ELR (cell line): ENCODE measurements around the gene IL1R2.
A peak's percentile ranks its signal among the peaks of the same experiment; 100 is the strongest.
"Not testable (repeated sequence)": the region's sequence is repeated elsewhere in the genome, so short reads cannot be mapped to it uniquely, and the experiment has no call there.

Source experiments
- DNase-seq: peaks from one replicate; pipeline ENCODE4 v3.0.0-alpha.2; 2015; ENCODE audit warnings: low read depth

IL1R2 gene

GRCh38 chr2:102061962-102062795, 70.4 kb downstream of the IL1R2 start:
- DNase-seq, result peak; percentile 71

DNA sequence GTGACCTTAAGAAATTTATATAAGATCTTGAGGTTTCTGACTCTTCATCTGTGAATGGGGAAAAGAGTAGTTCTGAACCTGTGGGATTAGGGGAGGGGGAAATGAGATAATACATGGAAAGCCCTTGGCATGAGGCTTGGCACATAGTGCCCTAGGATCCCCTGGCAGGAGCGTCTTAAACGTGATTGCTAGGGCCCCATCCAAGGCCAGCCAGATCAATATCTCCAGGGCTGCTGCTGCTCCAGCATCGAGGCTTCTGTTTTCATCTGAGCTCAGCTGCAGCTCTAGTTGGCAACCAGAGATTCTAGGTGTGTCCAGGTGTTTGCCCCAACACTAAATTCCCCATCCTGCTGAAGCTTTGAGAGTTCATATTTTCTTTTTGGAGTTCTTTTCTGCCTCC, 71.0 kb downstream of the IL1R2 start:
- DNase-seq, result no peak

GRCh38 chr2:102063487-102063911, 71.7 kb downstream of the IL1R2 start:
- peak; percentile 54 for DNase-seq

- DNase-seq, result peak; percentile 99
Measured at GRCh38 chr2:102063941-102064678, 72.3 kb downstream of the IL1R2 start.

- peak; percentile 46 for DNase-seq
Measured at GRCh38 chr2:102064679-102065674, 73.2 kb downstream of the IL1R2 start.

DNA sequence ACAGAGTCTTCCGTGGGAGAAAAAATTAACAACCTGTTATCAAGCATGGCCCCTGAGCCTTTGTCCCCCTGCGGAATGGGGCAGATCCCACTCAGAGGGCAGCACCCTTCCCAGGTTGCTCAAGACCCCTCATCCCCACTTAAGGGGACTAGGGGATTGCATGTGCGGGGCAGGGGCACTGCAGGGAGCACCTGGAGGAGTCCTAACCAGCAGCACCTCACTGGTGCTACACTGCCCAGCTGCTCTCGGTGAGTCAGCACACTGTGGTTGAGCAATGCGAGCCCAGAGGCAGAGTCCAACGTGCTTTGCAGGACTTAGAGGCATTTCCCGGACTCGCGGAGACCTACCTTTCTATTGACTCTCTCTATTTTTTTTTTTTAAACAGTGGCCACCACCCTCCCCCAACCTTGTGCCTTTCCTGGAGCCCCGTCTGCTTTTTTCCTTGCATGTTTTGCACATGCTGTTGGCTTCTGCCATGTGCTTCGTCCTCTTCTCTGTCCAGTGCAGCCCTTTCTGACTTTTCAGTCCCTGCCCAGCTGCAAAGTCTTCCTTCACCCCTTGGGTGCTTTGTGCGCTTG, 74.0 kb downstream of the IL1R2 start:
- peak; percentile 89 for DNase-seq

GRCh38 chr2:102066554-102066953, 74.8 kb downstream of the IL1R2 start:
- DNase-seq, result no peak

DNA sequence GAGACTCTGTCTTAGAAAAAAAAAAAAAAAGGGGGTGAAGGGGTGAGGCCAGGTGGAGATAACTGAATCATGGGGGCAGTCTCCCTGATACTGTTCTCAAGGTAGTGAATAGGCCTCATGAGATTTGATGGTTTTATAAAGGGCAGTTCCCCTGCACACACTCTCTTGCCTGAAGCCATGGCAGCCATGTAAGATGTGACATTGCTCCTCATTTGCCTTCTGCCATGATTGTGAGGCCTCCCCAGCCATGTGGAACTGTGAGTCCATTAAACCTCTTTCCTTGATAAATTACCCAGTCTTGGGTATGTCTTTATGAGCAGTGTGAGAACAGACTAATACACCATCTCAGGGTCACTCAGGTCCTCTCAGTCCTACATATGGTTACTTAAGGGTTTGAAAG, 76.4 kb downstream of the IL1R2 start:
- not testable (repeated sequence) for DNase-seq

DNA sequence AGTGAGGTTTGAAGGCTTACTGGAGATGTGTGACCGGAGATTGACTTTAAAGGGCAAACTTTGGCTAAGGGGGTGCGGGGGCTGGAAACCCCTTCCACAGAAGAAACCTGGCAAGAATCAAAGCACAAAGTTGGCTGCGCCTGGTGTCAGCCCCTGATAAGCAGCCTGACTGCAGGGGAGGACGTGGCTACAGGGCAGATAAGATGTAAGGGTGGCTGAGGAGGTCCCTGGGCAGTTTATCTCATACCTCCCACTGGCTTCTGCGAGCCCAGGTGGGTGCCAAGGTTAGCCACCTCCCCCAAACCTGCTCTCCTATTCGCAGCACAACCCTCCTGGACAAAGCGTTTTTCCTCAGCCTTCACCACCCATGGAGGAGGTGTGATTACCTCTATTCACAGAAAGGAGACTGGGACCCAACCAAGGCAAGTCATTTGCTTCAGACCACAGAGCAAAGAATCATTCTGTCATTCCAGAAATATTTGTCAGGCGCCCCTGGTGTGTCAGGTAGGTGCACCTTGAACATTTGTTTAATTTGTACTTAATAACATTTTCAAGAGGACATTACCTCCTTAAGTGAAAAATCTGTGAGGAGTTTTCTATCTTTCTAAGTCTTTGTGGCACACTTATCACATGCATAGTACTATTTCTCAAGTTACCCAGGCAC, 77.7 kb downstream of the IL1R2 start:
- no peak for DNase-seq

- DNase-seq, result peak; percentile 63
Measured at GRCh38 chr2:102070058-102070642, 78.4 kb downstream of the IL1R2 start.

DNA sequence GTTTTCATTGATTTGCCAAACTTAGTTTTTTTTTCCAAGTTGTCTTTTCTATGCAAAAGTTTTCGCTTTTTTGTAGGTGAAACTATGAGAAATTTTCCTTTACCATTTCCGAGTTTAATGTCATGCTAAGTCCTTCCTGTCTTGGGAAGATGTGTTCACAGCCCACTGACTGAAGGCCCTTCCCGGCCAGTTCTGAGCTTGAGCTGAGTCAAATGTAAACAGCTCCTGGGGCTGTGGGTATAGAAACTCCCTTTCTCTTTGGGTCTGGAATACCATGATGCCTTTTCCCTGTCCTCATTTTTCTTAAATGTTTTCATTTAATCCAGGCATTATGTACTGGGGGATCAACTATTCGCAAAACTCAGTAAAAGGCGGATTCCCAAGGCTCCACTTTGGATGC, 81.0 kb downstream of the IL1R2 start:
- DNase-seq, result peak; percentile 77

- DNase-seq, result no peak
Measured at GRCh38 chr2:102073168-102073724, 81.5 kb downstream of the IL1R2 start.

DNA sequence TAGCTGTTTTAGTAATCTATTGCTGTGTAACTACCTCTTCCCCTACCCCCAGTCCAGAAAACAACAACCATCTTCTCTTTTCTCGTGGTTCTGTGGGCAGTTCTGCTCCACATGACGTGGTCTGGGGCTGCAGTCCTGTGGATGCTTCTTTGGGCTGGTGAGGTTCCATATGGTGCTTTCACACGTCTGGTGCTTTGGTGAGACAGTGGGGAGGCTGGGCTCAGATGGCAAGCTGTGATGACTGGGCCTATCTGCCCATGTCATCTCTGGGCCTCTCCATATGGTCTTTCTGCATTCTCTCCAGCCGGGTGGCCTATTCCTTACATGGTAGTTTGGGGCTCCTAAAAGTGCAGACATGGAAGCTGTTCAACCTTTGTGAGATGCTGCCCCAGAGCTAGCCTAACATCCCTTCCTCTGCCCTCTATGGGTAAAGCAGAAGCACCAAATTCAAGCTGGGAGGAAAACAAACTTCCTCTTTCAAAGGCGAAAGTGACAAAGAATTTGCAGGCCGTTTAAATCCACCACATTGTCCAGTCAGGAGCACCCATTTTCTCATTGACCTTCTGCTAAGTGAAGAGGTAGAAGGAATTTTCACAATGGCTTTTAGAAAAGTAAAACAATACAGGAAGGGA, 82.5 kb downstream of the IL1R2 start:
- no peak for DNase-seq

DNA sequence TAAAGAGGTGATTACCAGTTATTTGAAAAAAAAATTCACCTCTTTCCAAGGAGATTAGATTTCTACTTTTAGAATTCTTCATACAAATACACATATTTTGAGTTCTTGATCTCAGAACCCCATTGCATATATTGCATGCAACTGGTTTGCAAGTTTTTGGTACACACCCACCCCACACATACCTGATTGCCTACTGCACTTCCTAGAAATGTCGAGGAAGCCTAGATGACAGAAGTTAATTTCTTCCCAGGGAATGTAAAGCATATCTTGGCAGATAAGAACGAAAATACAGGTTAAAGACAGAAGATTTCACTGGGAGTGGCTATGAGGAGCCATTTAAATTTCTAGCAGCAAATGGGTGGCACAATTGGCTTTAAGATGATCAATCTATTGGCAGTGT, 83.7 kb downstream of the IL1R2 start:
- no peak for DNase-seq

DNA sequence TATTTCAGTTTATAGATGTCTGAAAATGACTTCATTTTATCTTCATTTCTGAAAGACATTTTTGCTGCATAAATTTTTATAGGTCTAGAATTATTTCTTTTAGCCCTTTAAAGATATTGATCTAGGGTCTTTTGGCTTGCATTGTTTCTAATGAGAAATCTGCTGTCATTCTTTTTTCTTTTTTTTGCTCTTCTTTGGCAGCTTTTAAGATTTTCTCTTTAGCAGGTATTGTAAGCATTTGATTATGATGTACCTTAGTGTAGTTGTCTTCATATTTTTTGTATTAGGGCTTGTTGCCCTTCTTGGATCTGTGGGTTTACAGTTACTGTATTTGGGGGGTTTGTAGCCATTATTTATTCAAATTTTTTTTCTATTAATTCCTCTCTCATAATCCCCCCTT, 84.8 kb downstream of the IL1R2 start:
- no peak for DNase-seq
